NCI-H345 treated with DMSO at 0.1 percent for 48 hours (cell line): ENCODE measurements around the gene TGDS.

Source experiments
- DNase-seq: peaks from one replicate; lab custom pipeline; 2025; ENCODE audit not compliant: unreplicated experiment; lab: John Stamatoyannopoulos, UW

Gene TGDS

DNA sequence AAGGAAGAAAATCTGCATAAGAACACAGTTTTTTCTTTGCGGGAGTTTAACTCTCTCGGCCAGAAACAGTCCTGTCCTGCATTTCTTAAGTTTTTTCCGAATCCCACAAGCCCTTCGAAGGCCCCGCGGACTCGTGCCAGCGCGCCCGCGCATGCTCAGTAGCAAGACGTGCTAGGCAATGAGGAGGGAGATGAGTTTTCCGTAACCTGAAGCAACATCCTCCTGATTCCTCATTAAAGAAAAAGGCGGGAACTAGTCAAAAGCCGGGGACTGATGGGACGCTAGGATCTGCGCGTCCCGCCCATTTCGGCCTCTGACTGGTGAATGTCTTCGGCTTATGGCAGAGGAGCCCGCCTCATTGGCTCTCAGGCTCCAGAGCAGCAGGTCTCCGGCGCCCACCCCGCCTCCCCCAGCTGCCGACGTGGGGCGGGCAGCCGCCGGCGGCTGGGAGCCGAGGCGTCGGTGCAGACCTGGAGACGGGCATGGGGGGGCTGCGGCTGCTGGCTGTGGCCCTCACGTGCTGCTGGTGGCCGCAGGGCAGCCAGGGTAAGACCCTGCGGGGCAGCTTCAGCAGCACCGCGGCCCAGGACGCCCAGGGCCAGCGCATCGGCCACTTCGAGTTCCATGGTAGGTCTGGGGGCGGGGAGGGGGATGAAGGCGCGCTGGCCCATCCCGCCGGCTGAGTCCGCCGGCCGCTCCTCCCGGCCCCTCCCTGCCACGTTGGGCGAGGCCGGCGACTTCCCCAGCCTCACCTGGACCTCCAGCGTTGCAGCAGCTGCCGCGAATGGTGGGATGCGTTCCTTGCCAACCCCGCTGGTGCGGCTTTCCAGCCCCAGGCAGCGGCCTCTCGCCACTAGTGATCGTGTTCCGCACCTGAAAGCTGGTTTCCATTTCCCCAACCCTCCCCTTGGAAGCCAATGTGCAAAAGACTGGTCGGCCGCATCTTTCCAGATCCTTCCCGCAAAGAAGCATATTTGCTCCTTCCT is 5.8 kb upstream of the TGDS start, which contains the start of gene GPR180:
Gene GPR180 (plus strand): TSS at position 412 of the 986 bp plus-strand sequence. CDS start 71 bp downstream, at position 483.
- peak; percentile 99 for DNase-seq

DNA sequence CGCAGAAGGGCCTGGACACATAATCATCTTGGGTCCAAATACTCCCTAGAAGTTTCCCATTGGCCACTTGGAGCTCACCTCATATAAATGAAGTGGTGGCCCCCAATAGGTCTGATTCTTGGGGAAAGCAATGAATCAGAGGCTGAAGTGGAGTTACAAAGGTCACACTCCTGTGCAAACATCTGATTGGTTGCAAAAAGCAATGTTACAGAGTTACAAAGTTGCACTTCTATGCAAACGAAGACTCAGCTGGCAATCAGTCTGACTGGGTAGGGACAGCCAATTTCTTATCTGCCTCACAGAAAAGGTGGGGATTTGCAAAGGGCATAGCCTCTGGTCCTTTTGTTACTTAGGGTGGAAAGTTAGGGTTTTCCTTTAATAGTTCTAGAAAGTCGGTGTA is 3.9 kb upstream of the TGDS start:
- no peak for DNase-seq

DNA sequence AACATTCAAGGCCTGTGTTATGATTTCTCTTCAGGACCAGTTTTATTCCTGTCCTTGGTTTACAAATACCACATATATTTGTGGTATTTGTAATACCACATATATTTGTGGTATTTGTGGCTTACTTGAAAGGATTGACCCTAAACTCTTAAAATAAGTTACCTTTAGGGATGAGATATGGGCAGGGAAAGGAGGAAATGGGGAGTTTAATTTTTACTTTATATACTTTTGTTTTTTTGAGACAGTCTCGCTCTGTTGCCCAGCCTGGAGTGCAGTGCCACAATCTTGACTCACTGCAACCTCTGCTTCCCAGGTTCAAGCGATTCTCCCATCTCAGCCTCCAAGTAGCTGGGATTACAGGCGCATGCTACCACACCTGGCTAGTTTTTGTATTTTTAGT is 2.3 kb upstream of the TGDS start:
- no peak for DNase-seq

DNA sequence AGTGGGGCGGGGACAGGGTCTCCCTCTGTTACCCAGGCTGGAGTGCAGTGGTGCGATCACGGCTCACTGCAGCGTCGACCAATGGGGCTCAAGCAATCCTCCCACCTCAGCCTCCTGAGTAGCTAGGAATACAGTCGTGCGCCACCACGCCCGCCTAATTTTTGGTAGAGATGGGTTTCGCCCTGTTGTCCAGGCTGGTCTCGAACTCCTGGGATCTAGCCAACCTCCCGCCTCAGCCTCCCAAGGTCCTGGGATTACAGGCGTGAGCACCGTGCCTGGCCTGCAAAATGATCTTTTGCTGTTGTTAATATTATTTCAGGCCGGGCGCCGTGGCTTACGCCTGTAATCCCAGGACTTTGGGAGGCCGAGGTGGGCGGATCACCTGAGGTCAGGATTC is 621 bp upstream of the TGDS start:
- DNase-seq: no peak

DNA sequence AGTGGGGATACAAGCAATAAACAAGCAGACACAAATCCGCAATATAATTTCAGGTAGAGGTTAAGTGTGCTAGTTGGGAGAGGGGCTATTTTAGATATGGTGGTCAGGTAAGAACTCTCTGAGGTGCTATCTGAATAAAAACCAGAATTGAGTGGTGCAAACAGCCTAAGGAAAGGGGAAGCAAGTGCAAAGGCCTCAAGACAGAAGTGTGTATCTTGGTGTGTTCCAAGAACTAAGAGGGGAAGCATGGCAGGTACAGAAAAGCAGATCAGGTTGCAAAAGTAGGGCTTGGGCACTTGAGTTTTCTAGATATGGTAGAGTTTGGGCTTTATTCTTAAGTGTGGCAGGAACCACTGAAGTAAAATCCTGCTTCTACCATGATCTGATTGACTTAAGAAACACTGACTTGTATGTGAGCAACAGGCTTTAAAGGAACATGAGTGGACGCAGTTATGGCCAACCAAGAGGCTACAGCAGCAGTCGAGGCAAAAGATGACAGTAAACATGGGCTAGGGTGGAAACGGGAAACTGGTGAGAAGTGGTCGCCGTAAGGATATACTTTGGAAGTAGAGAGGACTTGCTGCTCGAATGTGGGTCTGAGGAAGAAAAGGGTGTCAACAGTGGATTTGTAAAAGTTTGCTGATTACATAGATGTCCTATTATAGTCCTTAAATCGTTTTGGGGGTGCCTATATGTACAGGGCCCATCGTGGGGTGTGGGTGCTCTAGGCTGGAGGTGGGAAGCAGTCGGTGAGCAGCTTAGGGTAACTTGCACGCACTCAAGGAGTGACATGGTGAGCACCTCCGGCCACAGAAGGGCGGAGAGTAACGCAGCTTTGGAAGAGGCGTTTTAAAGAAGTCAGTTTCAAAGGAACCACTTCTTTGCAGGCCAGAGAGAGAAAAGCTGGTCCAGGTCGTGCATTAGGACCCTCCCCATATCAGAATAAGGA is 677 bp downstream of the TGDS start:
- no peak for DNase-seq

DNA sequence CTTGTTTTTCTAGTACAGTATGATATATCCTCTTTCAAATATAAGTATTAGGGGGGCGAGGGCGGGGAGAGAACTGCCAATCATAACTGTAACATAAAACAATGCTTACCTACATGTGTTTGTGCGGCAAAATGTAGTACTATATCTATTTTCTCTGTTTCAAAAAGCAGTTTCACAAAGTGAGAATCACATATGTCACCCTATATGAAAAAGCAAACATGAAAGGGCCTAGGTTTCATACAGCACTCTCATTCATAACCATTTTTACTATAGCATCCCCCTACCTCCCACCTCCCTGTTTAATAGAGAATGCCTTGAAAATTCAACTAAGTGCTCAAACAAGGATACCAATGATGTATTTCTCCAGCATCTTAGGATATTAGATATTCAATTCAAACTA is 5.2 kb downstream of the TGDS start:
- no peak for DNase-seq

DNA sequence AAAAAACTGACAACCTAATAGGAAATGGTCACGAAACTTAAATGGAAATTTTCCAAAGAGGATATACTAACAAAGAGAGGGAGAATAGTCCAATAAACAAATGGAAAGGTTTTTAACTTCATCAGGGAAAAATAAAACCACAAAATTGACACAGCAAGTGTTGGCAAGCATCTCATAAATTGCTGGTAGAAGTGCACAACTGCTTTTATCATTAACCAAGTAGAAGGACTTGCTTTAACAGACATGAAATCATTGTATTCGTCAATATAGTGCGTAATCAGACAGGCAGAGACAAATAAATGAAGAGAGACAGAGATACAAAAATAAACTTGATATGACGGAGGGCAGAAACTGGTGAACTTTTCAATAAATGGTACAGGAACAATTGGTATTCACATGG is 7.4 kb downstream of the TGDS start:
- DNase-seq: no peak

DNA sequence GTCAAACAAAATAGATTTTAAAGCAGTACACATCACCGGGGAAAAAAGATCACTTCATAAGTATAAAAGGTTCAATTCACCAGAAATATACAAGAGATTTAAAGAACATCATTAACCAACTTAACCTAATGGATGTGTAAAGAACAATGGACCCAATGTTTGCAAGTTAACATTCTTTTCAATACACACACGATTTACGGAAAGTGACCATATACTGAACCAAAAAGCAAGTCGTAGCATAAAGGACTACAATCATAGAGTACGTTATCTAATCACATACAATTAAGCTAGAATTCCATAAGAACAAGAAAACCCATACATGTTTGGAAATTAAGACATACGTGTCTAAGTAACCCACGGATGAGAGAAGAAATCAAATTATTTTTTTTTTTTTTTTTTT is 9.6 kb downstream of the TGDS start:
- DNase-seq: no peak

DNA sequence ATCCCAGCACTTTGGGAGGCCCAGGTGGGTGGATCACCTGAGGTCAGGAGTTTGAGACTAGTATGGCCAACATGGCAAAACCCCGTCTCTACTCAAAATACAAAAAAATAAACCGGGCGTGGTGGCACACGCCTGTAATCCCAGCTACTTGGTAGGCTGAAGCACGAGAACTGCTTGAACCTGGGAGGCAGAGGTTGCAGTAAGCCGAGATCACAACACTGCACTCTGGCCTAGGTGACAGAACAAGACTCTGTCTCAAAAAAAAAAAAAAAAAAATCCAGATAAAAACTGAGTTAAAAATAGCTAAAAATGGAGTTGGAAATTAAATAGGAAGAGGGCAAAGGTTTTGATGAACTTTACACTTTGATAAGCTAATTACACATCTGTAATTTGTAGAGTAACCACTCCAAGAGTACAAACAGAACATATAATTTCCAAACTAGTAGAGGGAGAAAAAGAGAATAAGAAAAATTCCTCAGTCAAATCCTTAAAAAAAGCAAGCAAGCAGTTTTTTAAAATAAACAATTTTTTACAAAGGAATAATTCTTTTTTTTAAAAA is 10.3 kb downstream of the TGDS start:
- no peak for DNase-seq

DNA sequence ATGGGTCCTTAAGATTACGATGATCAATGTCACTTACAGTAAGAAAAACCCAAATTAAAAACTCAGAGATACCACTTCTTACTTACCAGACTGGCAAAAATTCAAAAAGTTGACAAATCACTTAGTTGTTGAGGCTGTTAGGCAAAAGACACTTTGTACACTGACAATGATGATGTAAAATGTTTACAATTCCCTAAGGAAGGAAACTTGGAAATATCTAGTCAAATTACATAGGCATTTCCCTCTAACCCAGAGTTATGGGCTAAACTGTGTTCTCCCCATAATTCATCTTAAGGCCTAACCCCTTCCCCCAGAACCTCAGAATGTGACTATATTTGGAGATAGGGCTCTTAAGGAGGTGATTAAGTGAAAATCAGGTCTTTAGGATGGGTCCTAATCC is 12.0 kb downstream of the TGDS start:
- no peak for DNase-seq

DNA sequence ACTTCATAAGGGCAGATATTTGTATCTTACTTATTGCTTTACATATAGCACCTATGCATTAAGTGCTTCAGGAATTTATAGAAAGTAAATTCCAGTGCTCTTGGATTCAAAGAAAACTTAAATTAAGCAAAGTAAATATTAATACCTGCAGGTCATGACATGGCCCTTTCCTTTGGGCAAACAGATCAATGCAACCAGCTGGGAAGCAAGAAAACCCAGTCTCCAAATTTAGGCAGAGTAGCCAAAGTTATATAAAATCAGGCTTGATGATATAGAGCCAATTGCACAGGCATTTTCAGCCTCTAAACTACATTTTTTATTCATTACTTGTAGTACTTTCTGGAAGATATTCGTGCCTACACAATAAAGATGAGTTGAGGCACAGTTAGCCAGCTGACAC is 16.9 kb downstream of the TGDS start:
- DNase-seq: no peak

DNA sequence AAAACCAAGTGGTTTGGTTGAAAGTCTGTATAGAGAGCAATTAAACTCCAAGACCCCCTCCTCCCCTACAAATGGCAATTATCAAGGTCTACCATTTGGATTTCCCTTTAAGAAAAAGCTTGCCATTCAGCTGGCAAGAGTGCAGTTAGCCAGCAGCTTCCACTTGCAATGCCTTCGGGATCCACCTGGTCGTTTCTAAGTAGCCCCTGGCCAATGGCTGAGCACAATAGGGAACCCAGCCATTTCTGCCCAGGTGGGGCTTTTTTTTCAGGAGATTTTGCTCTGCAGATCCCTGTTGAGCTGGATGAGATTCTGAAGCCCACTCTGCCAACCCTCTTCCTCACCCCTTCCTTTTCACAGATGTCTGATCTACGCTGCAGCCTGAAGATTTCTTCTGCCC is 26.3 kb downstream of the TGDS start:
- no peak for DNase-seq

DNA sequence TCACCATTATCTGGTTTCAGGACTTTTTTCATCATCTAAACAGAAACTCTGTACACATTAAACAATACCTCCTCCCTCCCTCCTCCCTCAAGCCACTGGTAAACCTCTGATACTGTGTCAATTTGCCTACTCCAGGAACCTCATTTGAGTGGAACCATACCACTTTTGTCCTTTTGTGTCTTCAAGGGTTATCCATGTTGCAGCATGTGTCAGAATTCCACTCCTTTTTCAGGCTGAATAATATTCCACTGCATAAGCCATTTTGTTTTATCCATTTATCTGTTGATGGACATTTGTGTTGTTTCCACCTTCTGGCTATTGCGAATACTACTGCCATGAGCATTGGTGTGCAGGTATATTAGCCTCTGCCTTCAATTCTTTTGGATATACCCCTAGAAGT is 27.5 kb downstream of the TGDS start:
- DNase-seq: no peak

DNA sequence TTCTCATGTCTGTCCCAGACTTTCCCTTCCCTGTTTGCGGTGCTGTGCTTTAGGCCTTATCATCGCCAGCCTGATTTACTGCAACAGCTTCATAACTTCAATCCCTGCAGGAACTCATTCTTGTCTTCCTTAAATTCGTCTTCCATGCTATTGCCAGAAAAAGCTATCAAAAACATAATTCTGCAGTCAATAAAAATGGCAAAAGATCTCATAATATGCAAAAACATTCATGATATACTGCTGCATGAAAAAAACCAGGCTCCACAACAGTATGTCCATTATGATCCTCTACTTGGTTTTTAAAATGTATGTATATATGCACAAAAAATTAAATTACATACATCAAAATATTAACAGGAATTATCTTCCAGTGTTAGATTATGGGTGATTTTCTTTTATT is 28.4 kb downstream of the TGDS start:
- no peak for DNase-seq

DNA sequence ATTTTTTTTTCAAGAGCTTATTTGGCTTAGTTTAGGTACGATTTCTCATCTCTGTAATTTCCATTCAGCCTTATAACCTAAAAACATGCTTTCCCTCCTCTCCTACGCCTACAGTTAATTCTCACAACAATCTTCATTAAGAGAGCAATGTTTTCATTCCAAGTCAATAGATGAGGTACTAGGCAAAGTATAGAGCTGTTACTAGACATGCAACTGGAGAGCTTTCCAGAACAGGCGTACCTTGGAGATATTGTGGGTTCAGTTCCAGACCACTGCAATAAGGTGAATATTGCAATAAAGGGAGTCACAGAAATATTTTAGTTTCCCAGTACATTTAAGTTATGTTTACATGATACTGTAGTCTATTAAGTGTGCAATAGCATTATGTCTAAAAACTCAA is 34.8 kb downstream of the TGDS start:
- no peak for DNase-seq

DNA sequence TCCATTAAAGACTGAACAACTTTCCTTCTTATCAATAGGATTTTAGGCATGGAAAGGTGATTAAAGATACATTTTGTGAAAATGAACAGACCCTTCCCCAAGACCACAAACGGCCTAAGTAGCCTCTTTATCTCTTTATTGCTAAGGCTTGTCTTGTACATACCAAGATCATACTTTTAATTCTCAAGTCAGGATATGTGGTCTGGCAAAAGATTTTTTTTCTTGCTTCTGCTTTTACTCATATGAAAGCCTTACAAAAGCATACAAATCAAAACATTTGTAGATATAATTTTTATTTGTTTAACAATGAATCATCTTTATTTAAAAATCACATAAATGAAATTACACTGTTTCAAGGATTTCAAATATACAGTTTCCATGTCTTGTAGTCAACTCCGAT is 35.8 kb downstream of the TGDS start:
- no peak for DNase-seq

DNA sequence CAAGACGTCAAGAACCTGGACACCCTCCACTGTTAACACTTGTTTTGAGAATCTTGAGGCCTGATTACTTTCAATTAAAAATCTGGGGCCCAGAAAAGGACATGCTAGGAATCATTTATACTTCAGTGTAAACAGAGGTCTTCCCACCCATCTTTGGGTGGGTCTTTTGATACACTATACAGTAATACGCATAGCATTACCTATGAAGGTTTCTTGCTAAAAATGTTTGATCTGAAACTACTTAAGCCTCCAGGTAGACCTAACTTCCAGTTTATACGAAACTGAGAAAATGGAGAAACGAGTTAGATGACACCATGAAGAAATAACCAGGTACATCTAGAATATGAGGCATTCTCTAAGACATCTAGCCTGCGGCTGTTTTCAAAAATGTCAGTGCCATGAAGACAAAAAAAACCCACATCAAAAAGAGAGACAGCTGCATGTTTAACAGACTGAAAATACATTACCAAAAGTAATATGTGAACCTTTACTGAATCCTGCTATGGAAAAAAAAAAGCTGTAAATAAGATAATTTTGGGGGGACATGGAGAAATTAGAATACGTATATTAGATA is 36.6 kb downstream of the TGDS start:
- no peak for DNase-seq

DNA sequence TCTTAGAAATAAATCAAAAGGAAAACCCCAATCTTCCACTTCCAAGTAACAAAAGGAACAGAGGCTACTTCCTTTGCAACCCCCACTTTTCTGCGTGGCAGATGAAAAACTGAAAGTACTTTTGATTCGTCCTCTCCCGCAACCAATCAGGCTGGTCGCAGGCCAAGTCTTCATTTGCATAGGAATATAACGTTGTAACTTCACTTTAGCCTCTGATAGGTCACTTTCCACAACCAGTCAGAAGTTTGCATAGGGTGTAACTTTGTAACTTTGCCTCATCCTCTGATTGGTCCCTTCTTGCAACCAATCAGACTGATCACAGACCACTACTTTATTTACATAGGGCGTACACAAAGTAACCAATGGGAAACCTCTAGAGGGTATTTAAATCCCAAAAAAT is 37.2 kb downstream of the TGDS start:
- no peak for DNase-seq

DNA sequence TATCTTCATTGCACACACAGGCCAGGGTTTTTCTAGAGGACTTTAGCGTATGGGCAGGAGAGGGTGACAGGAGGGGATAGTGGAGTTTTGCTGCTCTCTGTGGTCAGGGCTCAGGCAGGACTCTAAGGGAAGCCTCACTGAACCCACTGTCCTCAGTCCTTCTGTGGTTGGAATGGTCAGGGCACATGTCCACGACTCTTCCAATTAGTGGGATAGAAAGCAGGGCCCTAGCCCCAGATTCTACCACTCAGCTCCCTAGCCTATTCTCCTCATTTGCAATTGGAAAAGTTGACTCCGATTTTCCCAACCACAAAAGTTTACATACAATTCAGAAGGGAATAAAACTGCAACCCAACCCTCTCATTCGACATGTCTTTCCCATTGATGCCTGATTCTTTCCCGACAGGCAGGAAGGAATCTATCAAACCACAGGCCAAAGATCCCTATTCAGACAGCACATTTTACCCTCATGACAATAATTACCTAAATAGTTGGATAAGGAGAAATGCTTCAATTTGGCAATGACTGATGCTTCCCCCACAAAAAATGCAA is 38.2 kb downstream of the TGDS start:
- no peak for DNase-seq

DNA sequence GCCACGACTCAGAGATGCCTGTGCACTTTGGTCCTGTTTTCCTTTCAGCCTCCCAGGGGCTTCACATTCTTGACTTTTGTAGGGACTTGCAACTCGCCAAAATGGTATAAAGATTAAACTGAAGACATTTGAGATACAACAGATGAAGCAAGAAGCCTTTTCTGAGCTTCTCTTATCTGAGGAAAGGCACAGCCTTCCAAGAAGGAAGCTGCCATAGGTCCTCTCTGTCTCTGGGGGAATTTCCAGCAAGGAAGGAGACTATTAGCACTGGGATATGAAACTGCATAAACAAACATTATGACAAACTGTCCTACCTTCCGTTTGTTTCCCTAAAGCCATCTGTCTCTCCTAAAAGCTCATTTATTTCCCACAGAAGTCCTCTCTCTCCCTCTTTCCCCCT is 39.3 kb downstream of the TGDS start:
- DNase-seq: no peak

DNA sequence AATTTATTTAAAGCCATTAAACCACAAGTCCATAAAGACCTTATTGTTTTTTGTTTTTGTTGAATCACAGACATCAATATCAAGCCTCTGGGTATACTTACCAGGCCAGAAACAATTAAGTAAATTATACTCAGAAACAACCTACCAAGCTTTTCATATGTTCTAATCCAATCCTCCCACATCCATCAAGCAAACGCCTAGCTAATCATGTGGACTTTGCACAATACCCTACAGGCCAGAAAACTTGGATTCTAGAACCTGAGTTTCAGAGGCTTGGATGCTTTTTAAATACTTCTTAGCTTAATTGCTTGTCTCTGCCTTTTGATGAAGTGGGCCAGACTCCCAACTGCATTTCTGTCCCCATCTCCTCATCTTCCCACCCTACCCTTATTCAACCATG is 39.9 kb downstream of the TGDS start:
- no peak for DNase-seq
